Transverse colon (tissue), 4 donors: ENCODE results near the gene RNPEPL1.

Experiments used
- CTCF ChIP-seq, 5 experiments: fragments of 200-600 bp in 3 of 5; fragments of 450-650 bp in 2 of 5; sonication (generic) in 3 of 5; IDR thresholded peaks; 1 replicate in 2 of 5; 2 replicates in 3 of 5; pipeline ENCODE4 v1.5.1; 2016 to 2017; ENCODE audit warnings: antibody characterized with exemption in 5 of 5, inconsistent platforms in 3 of 5, mild to moderate bottlenecking in 2 of 5, moderate library complexity in 1 of 5
- POLR2AphosphoS5 ChIP-seq, 3 donors: sonication (generic); formaldehyde crosslinking; IDR thresholded peaks; one replicate each; pipeline ENCODE4 v1.6.1; 2016; ENCODE audit warnings: antibody characterized with exemption in 3 of 3

GRCh38 chr2:240605867-240606743, 37.8 kb downstream of the RNPEPL1 start:
- TF ChIP-seq CTCF (IDR thresholded peaks at IDR 0.05) (no peak), POLR2AphosphoS5 (IDR thresholded peaks at IDR 0.05) (no peak)
